HG03196 (cell line): ENCODE measurements around the gene CDRT4.
"Not testable (repeated sequence)": the region's sequence is repeated elsewhere in the genome, so short reads cannot be mapped to it uniquely, and the experiment has no call there.

ENCODE experiments used
- ATAC-seq: cut with Tn5 transposase; IDR thresholded peaks from one replicate; pipeline ENCODE4 v1.9.1; 2021; ENCODE audit not compliant: unreplicated experiment

The CDRT4 gene

DNA sequence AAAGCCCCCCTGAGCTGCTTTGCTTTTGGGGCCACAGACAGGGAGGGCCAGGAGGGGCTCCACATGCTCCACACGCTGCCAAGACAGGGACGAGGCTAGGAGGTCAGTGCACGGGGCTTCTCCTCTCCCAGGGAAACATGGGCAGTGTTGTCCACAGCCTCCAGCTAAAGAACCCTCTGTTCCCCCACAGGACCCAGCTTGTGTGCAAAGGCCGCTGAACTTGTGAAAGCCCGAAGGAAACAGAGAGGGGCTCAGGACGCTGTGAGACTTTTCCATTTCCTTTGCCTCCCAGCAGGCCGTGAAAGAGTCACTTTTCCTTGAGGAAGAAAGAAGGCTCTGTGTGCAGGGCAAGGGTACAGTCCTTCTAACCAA lies 9.7 kb downstream of the CDRT4 start:
- no peak for ATAC-seq

DNA sequence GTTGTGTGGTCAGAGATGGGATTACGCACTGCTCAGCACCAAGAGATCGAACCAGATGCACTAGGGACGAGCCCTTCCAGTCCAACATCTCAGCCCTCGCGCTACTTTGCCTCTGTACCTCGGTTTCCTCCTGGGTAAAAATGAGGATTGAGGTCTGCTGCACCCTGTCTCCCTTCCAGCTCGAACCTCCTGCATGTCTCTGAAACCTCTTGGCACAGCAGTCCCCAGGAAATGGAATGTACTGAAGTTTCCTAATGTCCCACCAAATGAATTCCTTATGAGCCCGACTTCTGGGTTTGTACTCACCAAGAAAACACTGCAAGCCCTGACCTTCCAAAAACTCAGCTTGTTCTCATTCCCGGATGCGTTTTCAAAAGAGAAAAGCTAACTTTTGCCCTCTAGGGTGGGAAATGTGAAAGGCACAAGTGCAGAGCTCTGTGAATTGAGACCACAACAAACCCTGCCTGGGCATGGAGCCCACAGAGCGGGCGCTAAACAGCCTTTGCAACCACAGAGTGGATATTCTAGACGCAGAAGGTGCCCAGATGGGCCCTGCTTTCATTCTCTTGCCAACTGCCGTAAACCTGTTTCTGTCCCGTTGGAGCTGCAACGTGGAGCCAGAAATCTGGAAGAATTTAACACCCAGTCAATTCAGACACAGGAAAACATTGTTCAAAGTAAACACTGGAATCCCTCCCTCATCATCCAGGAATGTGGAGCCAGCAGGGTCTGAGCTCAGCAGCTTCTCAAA lies 10.3 kb downstream of the CDRT4 start:
- no peak for ATAC-seq

DNA sequence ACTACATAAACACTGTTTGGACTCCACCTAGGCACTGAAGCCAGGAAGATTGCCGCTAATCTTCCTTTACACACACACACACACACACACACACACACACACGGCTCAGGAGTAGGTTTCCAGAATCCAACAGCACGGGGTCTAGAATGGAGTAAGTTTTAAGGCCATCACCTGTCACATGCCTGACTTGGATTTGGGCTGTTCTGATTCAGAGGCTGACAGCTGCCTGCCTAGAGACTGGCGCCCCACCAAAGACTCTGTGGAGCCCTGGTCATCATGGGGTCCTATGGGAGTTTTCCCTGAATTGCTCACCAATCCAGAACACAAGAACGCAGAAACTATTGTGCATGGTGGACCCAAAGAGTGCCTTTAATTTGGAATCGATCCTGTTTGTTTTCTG lies 10.9 kb downstream of the CDRT4 start:
- ATAC-seq: no peak

DNA sequence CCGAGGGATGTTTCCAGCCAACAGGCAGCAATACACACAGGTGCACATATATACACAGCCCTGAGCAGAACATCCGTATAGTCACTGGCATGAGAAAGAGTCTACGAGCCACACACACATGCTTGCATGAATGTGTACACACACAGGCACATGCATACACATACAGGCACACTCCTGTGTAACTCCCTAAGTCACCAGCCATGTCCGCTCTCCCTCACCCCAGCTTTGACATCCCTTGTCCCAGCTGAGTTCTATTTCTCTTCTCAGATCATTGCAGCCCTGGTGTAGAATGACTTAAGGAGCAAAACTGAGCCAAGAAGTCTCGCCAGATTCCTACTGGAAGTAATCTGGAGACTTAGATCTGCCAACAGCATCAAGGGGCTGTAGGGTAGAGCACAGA lies 13.1 kb downstream of the CDRT4 start:
- ATAC-seq: no peak

DNA sequence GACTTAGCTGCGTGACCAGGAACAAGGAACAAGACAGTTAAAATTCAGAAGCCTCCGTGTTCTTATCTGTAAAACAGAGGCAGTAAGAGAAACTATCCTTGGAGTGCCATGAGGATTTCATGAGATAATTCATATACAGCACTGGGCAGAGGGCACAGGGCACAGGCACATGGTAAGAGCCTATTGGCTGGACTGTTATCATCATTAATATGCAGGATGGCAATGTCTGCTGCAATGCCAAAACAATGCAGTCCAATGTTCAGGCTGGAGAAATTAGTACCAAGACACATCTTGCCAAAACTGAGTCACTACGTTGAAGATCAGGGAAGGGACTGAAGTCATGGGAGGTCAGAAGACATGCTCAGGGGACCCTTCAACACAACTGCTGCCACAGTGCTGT lies 13.6 kb downstream of the CDRT4 start:
- ATAC-seq: no peak

DNA sequence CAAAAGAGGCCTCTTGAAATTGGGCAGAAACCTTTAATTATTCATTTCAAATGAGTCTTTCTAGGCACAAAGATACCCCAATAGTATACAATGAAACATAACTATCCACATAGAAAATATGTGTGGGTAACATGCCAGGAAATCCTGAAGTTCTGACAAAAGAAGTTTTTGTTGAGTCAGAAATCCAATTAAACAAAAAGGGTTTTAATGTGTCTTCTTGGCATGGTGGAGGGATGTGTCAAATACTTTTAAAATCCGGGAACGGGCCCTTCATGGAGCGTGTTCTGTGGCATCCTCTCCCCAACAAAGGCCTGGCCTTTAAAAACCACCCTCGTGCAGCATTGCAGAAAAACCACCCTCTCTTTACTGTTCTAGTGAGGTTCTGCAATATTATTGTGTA lies 14.2 kb downstream of the CDRT4 start:
- no peak for ATAC-seq

DNA sequence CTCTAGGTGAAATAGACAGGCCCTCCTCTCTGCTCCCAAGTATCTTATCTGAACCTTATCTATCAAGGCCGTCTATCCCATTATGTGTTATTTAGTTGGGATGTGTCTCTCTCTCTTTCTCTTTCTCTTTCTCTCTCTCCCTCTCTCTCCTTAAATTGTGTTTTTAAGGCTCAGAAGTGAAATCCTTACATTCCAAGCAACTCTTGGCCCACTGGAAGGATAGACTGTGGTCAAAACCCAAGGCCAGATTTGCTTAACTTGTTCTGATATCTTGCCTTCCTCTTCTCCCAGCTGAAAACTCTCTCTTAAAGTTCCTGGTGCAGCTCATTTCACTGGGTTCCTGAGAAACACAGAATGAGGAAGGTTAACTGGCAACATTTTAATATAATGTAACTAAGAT lies 14.7 kb downstream of the CDRT4 start:
- ATAC-seq: no peak

DNA sequence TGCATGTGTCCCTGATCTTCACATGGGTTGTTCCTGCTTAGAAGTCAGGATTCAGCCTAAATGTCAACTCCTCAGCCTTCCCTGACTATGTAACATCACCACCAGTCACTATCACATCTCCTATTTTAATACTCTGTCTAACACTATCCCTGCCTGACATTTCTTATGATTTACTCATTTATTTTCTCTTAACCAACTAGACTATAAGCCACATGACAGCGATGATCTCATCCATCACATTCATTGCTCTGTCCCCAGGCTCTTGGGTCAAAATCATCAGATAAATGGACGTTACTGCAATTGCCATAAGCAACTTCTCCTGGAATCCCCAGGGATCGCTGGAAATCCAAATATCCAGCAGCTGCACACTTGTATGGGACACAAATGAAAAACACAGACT lies 15.7 kb downstream of the CDRT4 start:
- ATAC-seq: no peak

DNA sequence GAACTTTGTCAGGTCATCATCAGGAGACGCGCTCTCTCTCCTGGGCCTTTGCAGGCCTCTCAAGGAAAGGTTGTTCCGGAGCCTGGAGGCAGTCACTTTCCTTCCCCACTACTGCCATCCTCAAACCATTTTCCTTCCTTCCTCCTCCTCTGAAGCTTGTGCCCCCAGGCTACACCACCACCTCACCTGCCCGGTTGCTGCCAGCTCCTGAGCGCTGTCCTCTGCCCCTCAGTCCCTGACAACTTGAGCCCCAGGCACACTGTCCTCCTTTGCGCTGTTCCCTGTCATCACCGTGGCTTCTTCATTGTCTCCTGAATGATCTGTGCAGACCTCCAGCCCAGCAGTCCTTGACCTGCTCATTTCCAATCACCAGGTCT lies 18.9 kb downstream of the CDRT4 start:
- ATAC-seq: no peak

DNA sequence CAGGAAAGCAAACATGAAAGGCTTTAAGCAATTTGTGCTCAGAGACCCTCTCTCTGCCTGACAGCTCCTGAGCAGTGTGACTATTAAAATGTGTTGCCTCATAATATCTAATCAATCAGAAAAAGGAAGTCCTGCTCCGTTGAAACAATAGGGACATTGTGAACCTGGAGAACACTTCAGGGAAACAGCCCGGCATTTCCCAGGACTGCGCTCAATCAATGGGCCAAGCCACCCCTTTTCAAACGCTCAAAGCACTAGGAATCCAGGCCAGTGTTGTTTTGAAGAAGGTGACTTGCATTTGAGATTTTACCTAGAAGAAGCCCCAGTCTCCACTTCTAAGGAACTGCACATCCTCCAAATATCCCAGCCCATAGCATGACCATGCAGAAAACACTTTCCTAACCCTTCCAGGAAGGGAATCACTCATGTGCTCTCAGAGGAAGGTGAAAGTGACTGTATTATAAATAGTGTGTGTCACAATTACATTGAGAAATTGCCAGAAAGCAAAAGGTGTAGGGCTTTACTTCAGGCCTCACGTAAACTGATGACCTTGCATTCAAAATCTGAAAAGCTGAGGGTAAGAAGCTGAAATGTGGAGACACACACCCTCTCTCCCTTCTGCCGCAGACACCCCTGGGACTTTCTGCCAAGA lies 19.4 kb downstream of the CDRT4 start:
- ATAC-seq: no peak

DNA sequence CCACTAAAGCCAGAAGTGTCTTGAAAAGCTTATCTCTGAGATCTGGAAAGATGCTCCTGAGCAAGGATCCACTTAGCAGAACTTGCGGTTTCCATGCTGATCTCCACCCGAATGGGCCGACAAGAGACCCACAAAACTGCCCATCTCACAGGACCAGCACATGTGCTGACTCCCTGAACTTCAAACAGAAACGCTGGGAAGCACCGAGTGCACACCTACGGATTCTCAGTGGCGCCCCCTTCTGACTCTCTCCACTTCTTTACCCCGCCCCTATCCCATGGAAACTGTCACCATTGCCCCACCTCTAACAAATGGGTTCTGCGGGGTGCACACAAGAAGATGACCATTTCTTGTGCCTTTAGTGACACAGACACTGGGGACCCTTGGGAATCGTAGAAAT lies 21.4 kb downstream of the CDRT4 start:
- no peak for ATAC-seq

DNA sequence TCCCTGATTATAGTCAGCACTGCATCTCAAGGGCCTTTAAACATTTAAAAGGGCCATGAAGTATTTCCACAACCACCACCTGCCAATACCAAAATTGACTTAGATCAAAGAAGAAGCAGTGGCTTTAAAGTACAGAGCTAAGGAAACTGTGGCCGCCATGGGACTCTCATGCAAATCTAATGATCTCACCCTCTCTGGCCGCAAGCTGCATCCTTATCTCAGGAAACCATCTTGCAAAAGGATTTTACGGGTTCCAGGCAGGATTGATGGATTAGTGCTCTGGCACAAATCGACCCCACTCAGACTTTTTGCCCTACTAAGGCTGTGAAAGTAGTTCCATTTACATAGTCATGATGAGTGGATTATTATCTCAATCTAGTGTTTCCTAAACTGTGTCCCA lies 22.6 kb downstream of the CDRT4 start:
- ATAC-seq: no peak

DNA sequence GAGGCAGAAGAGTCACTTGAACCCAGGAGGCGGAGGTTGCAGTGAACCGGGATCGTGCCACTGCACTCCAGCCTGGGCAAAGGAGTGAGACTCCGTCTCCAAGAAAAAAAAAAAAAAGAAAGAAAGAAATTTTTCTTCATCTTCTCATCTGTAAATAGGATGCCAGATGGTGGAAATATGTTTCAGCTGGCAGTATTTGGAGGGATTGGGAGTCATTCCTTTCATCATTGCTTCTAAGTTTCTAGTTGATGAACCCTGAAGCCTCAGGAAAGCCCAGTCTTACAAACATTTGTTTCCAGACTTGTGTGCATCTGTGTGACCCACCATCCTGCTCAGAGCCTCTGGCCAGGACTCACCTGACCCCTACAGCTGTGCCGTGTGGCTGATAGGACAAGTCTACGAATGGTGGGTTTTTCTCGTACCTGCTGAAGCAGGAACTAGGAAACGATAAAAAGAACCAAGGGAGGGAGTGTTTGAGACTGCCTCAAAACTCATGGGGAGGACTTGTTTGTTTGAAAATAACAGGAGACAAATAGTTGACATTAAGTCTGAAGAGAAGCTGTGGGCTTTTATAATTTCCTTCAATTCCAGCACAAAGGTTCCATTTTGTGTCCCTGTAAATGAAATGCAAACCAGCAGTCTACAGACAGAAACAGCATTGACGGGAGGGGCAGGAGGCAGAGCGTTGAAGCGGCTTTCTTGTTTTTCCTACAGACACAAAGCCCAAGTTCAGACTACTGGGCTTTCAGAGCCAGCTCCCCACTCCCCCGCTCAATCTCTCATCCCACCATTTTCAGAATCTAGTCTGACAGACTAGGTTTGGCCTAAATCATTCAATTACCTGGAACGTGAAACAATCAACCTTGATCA lies 24.9 kb downstream of the CDRT4 start:
- ATAC-seq: no peak

DNA sequence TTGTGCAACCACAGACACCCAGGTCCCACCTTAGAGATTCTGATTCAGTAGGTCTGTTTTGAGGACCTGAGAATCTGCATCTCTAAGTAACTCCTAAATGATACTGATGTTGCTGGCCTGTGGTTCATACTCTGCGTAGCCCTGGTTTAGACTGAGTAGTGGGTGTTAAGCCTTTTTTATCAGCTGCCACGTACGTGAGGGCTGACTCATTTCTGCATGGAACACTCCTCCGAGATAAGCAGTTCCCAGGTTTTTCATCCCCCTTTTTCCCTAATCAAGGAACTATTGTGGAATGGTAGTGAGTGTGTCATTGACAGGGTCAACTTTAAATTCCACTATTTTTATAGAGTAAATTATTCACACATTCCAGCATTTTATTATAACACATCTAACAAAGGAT lies 26.1 kb downstream of the CDRT4 start:
- ATAC-seq: no peak

DNA sequence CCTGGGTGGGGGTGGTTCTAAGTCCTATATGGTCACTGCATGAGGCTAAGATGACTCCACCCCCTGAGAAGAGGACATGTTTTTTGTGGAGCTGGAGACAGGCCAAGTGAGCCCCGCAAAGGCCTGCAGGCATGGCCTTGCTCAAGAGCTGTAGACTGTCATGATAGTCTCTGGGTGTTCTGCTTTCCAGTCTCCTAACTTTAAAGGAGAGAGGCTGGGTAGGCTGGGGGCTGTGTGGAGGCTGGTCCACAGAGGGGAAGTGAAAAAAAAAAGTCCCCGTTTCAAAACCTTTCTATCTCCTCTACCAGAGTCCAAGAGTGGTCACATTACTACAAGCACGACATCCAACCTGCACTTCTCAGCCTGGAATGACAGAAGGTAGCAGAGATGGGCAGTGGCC lies 27.1 kb downstream of the CDRT4 start:
- ATAC-seq: no peak

DNA sequence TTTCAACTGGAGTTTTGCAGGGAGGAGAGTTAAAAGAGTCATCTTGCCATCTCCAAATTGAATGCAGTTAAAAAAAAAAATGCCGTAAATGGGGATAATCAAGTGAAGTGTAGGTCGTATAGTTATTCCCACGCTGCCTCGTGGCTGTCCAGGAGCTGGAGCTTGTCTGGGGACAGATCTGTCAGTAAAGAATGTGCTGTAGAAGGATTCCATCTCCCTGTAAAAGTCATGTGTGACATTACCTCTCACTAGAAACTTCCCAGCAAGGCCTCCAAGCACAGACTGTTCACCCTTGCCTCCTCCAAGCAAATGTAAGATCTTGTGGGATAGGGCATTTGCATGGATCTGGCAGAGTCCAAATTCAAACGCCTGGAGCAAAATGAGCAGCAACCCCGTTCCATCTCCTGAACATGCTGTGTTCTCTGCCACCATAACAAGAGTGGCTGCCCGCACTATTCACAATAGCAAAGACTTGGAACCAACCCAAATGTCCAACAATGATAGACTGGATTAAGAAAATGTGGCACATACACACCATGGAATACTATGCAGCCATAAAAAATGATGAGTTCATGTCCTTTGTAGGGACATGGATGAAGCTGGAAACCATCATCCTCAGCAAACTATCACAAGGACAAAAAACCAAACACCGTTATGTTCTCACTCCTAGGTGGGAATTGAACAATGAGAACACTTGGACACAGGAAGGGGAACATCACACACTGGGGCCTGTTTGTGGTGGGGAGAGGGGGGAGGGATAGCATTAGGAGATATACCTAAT lies 28.0 kb downstream of the CDRT4 start:
- ATAC-seq: not testable (repeated sequence)

DNA sequence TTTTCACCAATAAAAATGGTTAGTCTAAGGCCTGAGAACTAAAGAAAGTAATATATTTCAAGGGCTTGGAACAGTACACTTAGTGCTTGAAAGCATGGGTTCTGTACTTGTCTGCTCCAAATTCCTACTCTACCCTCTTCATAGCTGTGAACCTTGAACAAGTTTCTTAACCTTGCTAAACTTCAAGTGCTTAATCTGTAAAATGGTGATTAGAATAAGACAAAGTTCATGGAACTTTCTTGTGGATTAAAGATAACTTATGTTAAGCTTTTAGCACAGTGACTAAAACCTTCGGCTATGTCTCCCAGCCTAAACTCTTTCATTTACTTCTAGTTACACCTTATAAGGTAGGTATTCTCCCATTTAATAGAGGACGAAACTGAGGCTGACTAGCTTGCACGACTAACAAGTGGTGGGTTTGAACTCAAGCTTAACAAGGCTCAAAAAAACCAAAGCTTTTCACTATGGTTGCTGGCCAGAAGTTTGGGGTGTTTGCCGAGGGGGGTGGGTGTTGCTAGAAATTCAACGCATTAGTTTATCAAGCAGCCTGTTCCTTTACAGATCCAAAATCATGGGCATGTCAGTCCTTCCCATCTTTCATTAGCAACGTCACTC lies 28.8 kb downstream of the CDRT4 start:
- no peak for ATAC-seq

DNA sequence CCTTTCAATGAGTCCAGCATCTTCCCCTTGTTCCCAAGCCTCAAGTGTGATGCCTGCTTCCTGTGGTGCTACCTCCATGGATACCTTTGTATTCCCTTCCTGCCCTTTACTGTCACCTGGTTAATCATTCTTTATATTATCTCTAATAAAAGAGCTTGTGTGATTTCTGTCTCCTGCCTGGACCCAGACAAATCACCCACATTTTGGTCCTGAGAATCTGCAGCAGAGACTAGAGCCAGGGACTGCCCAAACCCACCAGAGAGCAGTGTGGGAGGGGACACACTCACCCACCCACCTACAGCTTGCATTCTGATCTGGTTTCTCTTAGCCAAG lies 30.2 kb downstream of the CDRT4 start:
- ATAC-seq: no peak

DNA sequence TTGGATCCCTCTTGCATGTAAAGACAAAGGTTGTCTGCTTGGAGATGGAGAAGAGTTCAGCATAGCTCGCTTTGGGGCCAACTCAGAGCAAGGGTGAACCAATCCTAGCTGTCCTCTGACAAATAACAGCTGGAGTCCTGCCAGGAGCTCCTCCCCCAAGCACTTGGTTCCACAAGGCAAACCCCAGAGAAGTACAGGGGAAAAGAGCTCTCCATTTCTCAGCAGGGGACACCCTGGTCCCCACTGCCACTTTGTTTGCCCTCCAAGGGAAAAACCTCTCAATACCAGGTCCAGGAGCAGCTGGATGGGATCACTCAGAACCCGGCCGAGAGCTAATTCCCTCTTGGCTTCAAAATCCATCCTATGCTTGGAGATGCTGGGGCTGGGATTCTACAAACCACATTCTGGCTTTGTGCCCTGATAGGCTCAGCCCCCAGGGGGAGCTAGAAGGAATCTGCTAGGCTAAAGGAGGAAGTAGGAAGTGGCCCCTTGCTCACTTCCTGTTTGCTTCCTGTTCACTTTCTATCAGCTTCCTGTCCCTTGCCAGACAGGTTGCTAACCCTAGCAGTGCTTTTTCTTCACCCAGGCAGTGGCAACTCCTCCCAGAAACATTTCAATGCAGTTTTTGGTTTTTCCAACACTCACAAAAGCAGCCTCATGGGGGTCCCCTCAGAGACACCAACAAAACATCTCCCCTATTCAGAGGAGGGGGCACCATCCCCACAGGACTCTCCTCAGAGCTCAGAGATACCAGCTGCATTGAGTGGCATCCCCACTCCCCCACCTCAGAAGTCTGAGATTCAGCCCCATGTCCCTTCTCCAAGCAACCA lies 30.7 kb downstream of the CDRT4 start:
- ATAC-seq: no peak

DNA sequence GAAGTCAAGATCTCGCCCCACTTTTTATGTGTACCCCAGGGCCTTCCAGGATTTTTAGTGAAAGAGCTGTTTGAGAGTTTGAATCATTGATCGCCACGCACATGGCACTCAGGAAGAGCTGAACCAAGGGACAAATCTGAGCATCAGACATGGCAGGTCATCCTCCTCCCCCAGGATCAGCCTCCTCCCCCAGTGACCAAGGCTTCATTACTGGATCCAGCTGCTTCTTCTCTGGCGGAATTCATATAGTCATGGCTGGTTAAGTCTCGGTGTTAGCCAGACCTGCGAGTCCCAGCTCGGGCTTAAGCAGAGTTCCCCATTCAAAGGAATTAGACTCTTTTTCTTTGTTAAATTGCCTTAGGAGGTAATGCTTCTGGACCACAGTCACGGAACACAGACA lies 32.5 kb downstream of the CDRT4 start:
- ATAC-seq: no peak
